HCT116 (cell line): ENCODE data around the gene ARHGEF39. TPM values are rescaled to one million over a fixed set of nuclear protein-coding genes. Genes with fewer than 3 reads are reported as not detected.
"Not testable (repeated sequence)": the region's sequence is repeated elsewhere in the genome, so short reads cannot be mapped to it uniquely, and the experiment has no call there.

Experiments
- ATAC-seq: fragments of 200-7000 bp; cut with Tn5 transposase; 2 replicates; pipeline ENCODE4 v1.9.1; 2020; ENCODE audit warnings: mild to moderate bottlenecking, moderate library complexity
- BruUV-seq: library from RNA; stranded (reverse); fragments of 400-500 nt; replicated peaks from 2 replicates; lab custom pipeline; 2021; lab: Mats Ljungman, UMichigan
- CTCF ChIA-PET: fragments of 300-600 bp; sonication (Branson Sonifier 250); formaldehyde crosslinking; loops from one replicate; lab custom pipeline; 2021; ENCODE audit warnings: antibody characterized with exemption; lab: Charles Lee
- POLR2A ChIA-PET: fragments of 300-600, 350-600 bp; sonication (Branson Sonifier 250); formaldehyde crosslinking; loops from one replicate; lab custom pipeline; 2021; ENCODE audit warnings: antibody characterized with exemption; lab: Charles Lee
- RAD21 ChIA-PET, 2 experiments: fragments of 300-600 bp; sonication (Branson Sonifier 250); formaldehyde crosslinking; loops; one replicate each; lab custom pipeline; 2023; ENCODE audit warnings: low total read pairs in 2 of 2; ENCODE audit not compliant: uncharacterized antibody in 2 of 2, unreplicated experiment in 2 of 2, low non-redundant PET in 1 of 2; lab: Charles Lee
- DNase-seq: peaks from one replicate; pipeline ENCODE4 v3.0.0-alpha.2; 2010; ENCODE audit warnings: low read depth, low spot score
- H2AFZ ChIP-seq: fragments of 200-600 bp; shearing (Covaris generic), sonication (generic); 2 replicates; pipeline ENCODE4 v1.6.1; 2017; ENCODE audit warnings: low read depth, mixed run types, mixed read lengths, antibody characterized with exemption, low read length; ENCODE audit not compliant: poor library complexity, severe bottlenecking
- H3K27ac ChIP-seq: 2 replicates; pipeline ENCODE4 v1.5.1; 2012; ENCODE audit warnings: low read depth, low read length
- H3K27me3 ChIP-seq: fragments of 200-600 bp; sonication (generic); 2 replicates; pipeline ENCODE4 v1.6.1; 2016; ENCODE audit warnings: mixed run types, low read length, mixed read lengths; ENCODE audit not compliant: insufficient read depth
- H3K36me3 ChIP-seq, 2 experiments: fragments of 200-500 bp in 1 of 2; fragments of 200-600 bp in 1 of 2; sonication (Bioruptor generic) in 1 of 2; sonication (generic) in 1 of 2; 2 replicates each; pipeline versions ENCODE4 v1.5.1 to v1.6.1; 2014 to 2016; ENCODE audit warnings: low read length in 2 of 2, inconsistent platforms in 1 of 2, mixed read lengths in 1 of 2, mixed run types in 1 of 2; ENCODE audit not compliant: insufficient read depth in 2 of 2, control insufficient read depth in 1 of 2
- H3K4me1 ChIP-seq, 2 experiments: fragments of 200-600 bp in 1 of 2; sonication (generic) in 1 of 2; 2 replicates each; pipeline versions ENCODE4 v1.5.1 to v1.6.1; 2012 to 2017; ENCODE audit warnings: low read length in 2 of 2, inconsistent platforms in 1 of 2, mild to moderate bottlenecking in 1 of 2, mixed read lengths in 1 of 2, mixed run types in 1 of 2, moderate library complexity in 1 of 2; ENCODE audit not compliant: insufficient read depth in 2 of 2, control insufficient read depth in 1 of 2
- H3K4me2 ChIP-seq: fragments of 200-600 bp; sonication (generic); 2 replicates; pipeline ENCODE4 v1.6.1; 2017; ENCODE audit warnings: mixed run types, low read length, mixed read lengths
- H3K4me3 ChIP-seq, 2 experiments: fragments of 200-600 bp in 1 of 2; sonication (generic) in 1 of 2; replicated peaks in 1 of 2; 2 replicates each; pipeline ENCODE4 v1.5.1; 2011 to 2016; ENCODE audit warnings: low read length in 2 of 2, control low read depth in 1 of 2, low read depth in 1 of 2, mild to moderate bottlenecking in 1 of 2, mixed read lengths in 1 of 2, mixed run types in 1 of 2
- H3K79me2 ChIP-seq: fragments of 200-600 bp; sonication (generic); 2 replicates; pipeline ENCODE4 v1.6.1; 2017; ENCODE audit warnings: mild to moderate bottlenecking, mixed run types, low read length, moderate library complexity, mixed read lengths; ENCODE audit not compliant: insufficient read depth
- H3K9ac ChIP-seq: fragments of 200-600 bp; sonication (generic); 2 replicates; pipeline ENCODE4 v1.6.1; 2016; ENCODE audit warnings: low read length, mixed read lengths
- H3K9me2 ChIP-seq: fragments of 200-600 bp; sonication (generic), shearing (Covaris generic); 2 replicates; pipeline ENCODE4 v1.6.1; 2017; ENCODE audit warnings: mixed run types, mild to moderate bottlenecking, moderate library complexity; ENCODE audit not compliant: insufficient read depth
- H3K9me3 ChIP-seq, 2 experiments: fragments of 200-500 bp in 1 of 2; fragments of 200-600 bp in 1 of 2; sonication (Bioruptor generic) in 1 of 2; sonication (generic) in 1 of 2; 2 replicates each; pipeline ENCODE4 v1.6.1; 2014 to 2017; ENCODE audit warnings: low read length in 2 of 2, mixed read lengths in 2 of 2, inconsistent platforms in 1 of 2, low read depth in 1 of 2, mild to moderate bottlenecking in 1 of 2, mixed run types in 1 of 2, moderate library complexity in 1 of 2; ENCODE audit not compliant: control insufficient read depth in 1 of 2, insufficient read depth in 1 of 2
- H4K20me1 ChIP-seq: fragments of 200-600 bp; sonication (generic), shearing (Covaris generic); 2 replicates; pipeline ENCODE4 v1.6.1; 2017; ENCODE audit warnings: mixed run types, mild to moderate bottlenecking, moderate library complexity; ENCODE audit not compliant: insufficient read depth
- intact Hi-C: fragments of 100-400 bp; cut with micrococcal nuclease; formaldehyde crosslinking; loops from 2 replicates; pipeline ENCODE4 v1.10.0; 2022
- total RNA-seq: library from RNA; stranded (reverse); gene quantifications from one replicate; pipeline ENCODE4 v1.2.1, GENCODE V29; 2021; ENCODE audit not compliant: unreplicated experiment

ARHGEF39 gene
- total RNA-seq, 1 experiment from 2014 or later = 29.8 TPM

DNA sequence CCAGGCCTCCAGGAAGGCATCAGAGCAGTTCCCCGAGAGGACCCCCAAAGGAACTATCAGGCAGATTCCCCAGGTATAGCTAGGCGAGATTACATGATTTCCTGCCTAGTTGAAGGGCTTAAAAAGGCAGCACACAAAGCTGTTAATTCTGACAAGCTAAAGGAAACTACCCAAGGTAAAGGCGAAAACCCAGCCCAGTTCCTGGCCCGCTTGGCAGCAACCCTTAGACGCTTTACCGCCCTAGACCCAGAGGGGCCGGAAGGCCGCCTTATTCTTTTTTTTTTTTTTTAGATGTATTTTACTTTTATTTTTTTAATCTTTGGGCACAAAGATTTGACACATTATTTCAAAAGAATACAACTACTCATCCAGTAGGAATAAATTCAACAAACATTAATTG lies 26.2 kb downstream of the ARHGEF39 start:
- intact Hi-C loops, BruUV-seq, POLR2A ChIA-PET: not testable (repeated sequence)

DNA sequence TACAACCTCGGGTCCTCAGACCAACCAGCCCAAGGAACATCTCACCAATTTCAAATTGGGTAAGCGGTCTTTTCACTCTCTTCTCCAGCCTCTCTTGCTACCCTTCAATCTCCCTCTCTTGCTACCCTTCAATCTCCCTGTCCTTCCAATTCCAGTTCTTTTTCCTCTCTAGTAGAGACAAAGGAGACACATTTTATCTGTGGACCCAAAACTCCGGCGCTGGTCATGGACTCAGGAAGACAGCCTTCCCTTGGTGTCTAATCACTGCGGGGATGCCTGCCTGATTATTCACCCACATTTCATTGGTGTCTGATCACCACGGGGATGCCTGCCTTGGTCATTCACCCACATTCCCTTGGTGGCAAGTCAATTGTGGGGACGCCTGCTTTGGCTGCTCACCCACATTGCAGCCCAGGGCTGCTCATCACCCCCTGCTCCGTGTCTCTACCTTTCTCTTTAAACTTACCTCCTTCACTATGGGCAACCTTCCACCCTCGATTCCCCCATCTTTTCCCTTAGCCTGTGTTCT lies 27.5 kb downstream of the ARHGEF39 start:
- POLR2A ChIA-PET, DNase-seq, H4K20me1 ChIP-seq, RAD21 ChIA-PET, H3K79me2 ChIP-seq, H3K9me2 ChIP-seq, H3K4me1 ChIP-seq, H3K9ac ChIP-seq, H3K4me2 ChIP-seq, H3K27me3 ChIP-seq, H3K4me3 ChIP-seq, intact Hi-C loops, ATAC-seq, H3K27ac ChIP-seq, BruUV-seq, H2AFZ ChIP-seq, CTCF ChIA-PET, H3K36me3 ChIP-seq, H3K9me3 ChIP-seq: not testable (repeated sequence)

More for the DNA sequence above, 26.2 kb downstream of the ARHGEF39 start:
- DNase-seq, H3K9me2 ChIP-seq, H3K4me1 ChIP-seq, H3K36me3 ChIP-seq, H3K27ac ChIP-seq, H2AFZ ChIP-seq, CTCF ChIA-PET, H4K20me1 ChIP-seq, H3K4me2 ChIP-seq, H3K79me2 ChIP-seq, H3K9ac ChIP-seq, H3K27me3 ChIP-seq, RAD21 ChIA-PET, H3K4me3 ChIP-seq, ATAC-seq, H3K9me3 ChIP-seq: not testable (repeated sequence)

DNA sequence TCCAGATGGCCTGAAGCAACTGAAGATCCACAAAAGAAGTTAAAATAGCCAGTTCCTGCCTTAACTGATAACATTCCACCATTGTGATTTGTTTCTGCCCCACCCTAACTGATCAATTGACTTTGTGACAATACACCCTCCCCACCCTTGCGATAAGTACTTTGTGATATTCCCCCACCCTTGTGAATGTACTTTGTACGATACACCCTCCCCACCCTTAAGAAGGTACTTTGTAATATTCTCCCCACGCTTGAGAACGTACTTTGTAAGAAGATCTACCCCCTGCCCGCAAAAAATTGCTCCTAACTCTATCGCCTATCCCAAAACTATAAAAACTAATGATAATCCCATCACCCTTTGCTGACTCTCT lies 28.1 kb downstream of the ARHGEF39 start:
- DNase-seq, ATAC-seq, POLR2A ChIA-PET, CTCF ChIA-PET, H3K9me2 ChIP-seq, H2AFZ ChIP-seq, intact Hi-C loops, RAD21 ChIA-PET, H3K79me2 ChIP-seq, H3K27me3 ChIP-seq, H3K36me3 ChIP-seq, H3K9me3 ChIP-seq, H3K9ac ChIP-seq, H3K4me3 ChIP-seq, H4K20me1 ChIP-seq, H3K4me1 ChIP-seq, H3K27ac ChIP-seq, H3K4me2 ChIP-seq, BruUV-seq: not testable (repeated sequence)
